GM21526 (cell line): ENCODE results near the gene STARD3.

Source experiments
- ATAC-seq: cut with Tn5 transposase; IDR thresholded peaks from one replicate; pipeline ENCODE4 v1.9.1; 2021; ENCODE audit warnings: moderate library complexity; ENCODE audit not compliant: unreplicated experiment, low FRiP score

The STARD3 gene

GRCh38 chr17:39618956-39619785, 17.8 kb upstream of the STARD3 start:
- ATAC-seq = no peak

DNA sequence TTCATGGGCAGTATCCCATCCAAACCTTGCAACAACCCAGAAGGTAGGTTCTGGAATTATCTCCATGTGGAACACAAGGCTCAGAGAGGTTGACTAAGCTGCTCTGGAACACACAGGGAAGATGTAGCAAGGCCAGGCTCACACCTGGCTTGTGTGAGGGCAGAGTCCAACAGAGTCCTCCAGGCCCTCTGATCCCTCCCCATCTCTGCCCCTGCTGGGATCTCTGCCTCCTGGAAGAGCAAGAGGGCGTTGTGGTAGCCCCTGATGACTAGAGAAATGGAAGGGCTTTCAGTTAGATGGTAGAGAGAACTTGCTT, 17.2 kb upstream of the STARD3 start:
- ATAC-seq = no peak

DNA sequence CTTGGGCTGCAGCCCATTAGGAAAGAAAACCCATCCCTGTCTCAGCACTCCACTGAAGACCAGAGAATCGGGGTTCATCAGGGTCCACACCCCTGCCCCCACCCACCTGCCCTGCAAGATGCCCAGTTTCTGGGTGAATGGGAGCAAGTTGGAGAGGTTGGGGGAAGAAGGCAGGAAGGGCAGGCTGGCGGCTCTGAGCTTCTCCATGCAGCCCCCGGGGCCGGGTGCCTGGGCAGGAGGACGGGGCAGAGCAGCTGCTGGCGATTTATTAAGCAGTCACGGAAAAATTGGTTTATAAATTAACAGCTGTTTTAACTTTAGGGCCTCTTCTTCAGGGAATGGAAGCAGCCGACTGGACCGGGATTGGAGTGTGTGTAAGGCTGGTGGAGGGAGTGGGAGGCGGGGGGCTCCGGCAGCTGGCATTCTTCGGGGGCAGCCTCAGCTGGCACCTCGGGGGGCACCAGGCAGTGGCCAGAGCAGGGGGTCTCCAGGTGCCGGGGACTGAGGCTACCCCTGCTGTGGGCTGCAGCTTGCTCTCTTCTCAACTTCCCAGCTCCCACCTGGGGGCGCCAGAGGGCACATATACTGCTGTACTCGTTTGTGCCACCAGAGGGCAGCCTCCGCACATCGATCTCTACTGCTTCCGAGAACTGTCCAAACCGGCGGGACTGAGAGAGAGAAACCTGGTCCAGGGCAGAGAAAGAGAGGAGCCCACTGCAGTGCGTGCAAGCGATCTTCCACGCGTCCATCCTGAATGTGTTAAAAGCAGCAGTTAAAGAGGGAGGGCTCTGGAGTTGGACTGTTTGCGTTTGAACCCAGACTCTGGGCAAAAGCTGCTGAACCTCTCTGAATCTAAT, 15.2 kb upstream of the STARD3 start:
- ATAC-seq = no peak

- ATAC-seq = no peak
Observed at GRCh38 chr17:39622380-39623006, 14.5 kb upstream of the STARD3 start.

GRCh38 chr17:39623356-39623950, 13.5 kb upstream of the STARD3 start:
- no peak for ATAC-seq

GRCh38 chr17:39624313-39624712, 12.6 kb upstream of the STARD3 start:
- no peak for ATAC-seq

DNA sequence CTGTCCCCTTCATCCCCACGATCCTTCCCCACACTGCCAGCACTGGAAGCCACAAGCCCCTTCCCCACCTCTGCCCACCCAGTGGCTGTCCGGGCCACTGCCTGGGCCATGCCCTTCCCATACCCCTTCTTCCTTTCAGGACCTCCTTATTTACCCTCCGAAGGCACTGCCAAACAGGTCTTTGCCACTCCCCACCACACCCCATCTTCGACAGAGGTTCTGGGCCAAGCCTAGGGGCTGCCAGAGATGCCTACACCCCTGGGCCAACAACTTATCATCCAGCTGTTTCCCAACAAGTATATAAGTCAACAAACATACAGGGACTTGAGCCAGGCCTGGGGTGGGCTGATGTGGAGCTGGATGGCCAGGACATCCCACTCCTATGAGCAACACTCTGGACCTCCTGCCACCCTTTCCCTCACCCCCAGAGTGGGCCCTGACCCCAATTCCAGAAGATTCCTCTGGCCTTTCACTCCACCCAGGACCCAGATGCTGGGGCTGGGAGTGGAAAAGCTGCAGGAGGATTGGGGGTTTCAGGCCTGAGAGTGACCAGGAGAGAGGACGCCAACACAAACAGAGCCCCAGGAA, 11.7 kb upstream of the STARD3 start:
- no peak for ATAC-seq

GRCh38 chr17:39626171-39627046, 10.5 kb upstream of the STARD3 start, which contains the start of gene PPP1R1B:
Gene PPP1R1B (plus strand): TSS chr17:39626952. CDS start chr17:39627393, 441 bp downstream.
- no peak for ATAC-seq

DNA sequence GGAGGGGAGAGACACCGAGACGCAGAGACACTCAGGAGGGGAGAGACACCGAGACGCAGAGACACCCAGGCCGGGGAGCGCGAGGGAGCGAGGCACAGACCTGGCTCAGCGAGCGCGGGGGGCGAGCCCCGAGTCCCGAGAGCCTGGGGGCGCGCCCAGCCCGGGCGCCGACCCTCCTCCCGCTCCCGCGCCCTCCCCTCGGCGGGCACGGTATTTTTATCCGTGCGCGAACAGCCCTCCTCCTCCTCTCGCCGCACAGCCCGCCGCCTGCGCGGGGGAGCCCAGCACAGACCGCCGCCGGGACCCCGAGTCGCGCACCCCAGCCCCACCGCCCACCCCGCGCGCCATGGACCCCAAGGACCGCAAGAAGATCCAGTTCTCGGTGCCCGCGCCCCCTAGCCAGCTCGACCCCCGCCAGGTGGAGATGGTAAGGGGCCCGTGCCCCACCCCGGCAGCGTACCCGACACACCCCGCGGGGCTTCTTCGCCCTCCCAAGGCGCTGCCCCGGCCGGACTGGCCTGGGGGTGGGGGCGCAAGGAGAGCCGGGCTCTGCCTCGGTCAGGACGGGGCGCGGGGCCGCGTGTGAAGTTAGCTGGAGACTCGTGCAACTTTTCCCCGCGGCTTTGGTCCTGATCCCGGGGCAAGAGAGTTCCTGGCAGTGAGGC, 9.8 kb upstream of the STARD3 start:
- ATAC-seq = no peak

DNA sequence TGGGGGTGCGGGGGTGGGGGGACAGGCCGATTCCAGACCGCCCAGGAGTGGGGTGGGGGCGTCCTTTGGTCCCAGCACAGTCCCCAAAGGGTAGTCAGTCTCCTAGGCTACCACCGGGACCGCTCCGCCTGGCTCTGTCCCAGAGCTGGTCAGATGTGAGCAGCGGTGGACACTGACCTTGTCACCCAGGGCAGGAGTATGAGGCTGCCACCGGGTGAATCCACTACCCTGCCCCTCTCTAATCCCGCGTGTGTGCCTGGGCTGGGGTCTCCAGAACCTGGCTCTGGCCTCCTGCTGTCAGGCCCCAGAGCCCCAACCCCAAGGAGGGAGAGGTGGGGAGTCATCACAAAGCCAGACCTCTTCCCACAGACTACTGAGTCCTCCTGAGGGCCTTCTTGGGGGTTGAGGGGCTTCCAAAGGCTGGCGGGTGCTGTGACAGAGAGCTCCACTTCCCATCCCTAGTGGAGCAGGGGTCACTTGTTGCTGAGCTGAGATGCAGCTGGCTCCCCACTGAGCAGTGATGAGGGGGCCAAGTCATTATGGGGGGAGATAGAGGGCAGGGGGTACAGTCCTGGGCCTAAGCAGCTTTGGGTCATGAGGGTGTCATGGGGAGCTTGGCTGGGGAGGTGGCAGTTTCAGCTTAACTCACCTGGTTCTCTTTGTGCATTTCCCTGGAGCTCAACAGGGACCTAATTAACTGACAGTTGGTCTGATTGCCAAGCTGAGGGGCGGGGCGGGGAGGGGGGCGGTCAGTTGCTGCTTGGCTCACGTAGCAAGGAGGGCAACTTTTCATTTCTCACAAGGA, 9.0 kb upstream of the STARD3 start:
- ATAC-seq = no peak

DNA sequence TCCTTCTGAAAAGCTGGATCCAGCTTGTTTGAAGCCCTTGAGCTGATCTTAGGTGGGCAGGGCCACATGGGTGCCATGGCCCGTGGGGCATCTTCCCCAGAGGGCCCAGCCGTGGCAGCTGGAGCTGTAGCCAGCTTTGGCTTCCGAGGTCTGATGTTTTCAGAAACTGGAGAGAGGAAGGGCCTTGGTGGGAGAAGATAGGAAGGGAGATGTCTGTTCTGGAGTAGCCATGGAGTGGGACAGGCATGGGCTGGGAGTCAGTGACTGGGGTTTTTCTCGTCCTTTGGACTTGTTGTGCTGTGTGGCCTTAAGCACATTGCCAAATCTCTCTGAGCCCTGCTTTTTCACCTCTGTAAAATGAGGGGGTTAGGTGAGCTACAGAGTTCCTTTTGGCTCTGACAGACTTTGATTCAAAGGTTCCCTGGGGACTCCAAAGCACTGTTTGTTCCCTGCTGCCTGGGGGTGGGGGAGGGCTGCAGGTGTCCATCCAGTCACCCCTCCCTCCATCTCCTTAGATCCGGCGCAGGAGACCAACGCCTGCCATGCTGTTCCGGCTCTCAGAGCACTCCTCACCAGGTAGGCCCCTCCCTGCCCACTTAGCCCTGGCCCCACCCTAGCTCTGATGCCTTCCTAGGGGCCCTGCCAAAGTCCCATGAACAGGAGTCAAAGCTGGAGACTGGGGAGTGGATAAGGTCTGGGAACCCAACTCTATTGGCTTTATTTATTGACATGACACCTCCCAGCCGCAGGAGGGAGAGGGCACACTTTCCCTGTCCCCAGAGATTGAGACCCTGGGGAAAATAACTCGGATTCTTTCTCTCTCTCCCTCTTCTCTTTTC, 8.1 kb upstream of the STARD3 start:
- no peak for ATAC-seq

GRCh38 chr17:39629494-39629880, 7.5 kb upstream of the STARD3 start:
- no peak for ATAC-seq

DNA sequence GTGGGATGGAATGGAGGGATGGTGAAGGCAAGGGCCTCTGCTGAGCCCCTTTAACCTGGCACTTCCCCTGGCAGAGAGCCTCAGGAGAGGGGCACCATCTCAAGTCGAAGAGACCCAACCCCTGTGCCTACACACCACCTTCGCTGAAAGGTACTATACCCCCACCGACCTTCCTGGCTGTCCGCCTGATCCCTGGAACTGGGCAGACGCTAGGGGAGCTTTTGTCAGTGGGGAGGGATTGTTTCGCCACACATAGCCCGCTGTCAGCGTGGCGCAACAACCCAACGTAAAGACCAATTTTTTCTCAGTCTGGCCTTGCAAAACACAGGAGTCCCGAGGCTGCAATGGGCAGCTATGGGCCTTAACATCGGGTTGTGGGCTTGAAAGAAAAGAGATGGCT, 7.0 kb upstream of the STARD3 start:
- no peak for ATAC-seq

GRCh38 chr17:39631403-39631802, 5.5 kb upstream of the STARD3 start:
- ATAC-seq = no peak

DNA sequence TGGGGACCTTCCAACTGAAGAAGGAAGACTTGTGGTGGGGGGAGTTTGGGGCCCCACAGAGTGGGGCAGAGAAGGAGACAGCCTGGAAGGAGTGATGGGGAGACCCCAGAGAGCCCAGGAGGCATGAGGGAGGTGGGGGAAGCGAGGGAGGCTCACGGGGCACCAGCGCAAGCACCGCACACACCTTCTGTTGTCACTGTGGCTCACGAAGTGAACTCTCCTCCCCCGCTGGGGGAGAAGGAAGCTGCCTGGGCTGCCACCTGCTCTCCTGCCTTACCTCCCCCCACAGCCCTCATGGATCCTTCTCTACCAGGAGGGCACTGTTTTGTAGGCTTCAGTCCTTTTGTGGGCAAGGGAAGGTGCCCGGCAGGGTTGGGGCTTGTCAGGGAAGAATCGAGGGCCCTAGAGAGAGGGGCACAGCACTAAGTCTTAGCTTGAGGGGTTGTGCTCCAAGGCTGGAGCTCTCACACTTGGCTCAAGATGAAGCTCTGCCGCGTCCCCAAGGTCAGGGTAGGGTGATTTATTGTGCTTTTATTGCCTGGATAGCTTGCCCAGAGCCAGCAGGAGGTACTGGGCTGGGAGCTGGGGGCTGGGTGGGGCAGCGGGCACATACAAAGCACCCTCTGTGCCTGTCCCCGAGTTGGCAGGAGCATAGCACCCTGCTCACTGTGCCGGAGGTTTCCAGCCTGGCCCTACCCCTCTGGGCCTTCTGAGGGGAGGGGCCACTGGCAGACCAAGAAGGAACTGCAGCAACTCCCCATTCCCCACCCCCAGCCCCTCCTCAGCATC, 4.6 kb upstream of the STARD3 start:
- no peak for ATAC-seq

GRCh38 chr17:39633570-39634183, 3.3 kb upstream of the STARD3 start:
- no peak for ATAC-seq
